AG04450 (cell line): ENCODE measurements around the gene COLEC12. TPM values are rescaled to one million over a fixed set of nuclear protein-coding genes. Genes with fewer than 3 reads are reported as not detected.

Source experiments
- CTCF ChIA-PET: fragments of 300-600, 350-600 bp; formaldehyde crosslinking; extraction: SDS; loops from one replicate; lab custom pipeline; 2022; ENCODE audit warnings: antibody characterized with exemption, inconsistent platforms; lab: Charles Lee
- POLR2A ChIA-PET: fragments of 350-600 bp; formaldehyde crosslinking; extraction: SDS; loops from one replicate; lab custom pipeline; 2021; ENCODE audit warnings: antibody characterized with exemption, inconsistent platforms; lab: Yijun Ruan, JAX
- DNase-seq: peaks from one replicate; pipeline ENCODE4 v3.0.0-alpha.2; 2011; ENCODE audit warnings: low read depth, low spot score
- H3K27ac ChIP-seq: one replicate; pipeline ENCODE4 v1.5.1; 2012; ENCODE audit warnings: low read depth, low read length, control low read depth
- H3K27me3 ChIP-seq: one replicate; pipeline ENCODE4 v1.6.0; 2012; ENCODE audit warnings: low read length; ENCODE audit not compliant: control insufficient read depth, insufficient read depth
- H3K4me3 ChIP-seq: 2 replicates; pipeline ENCODE4 v1.5.1; 2011; ENCODE audit warnings: mild to moderate bottlenecking, low read depth, low read length, control low read depth
- H3K9me3 ChIP-seq: 2 replicates; pipeline ENCODE4 v1.5.1; 2012; ENCODE audit warnings: low read length; ENCODE audit not compliant: control insufficient read depth, insufficient read depth
- polyA plus RNA-seq: library from polyadenylated mRNA; depleted of rRNA; stranded (reverse); fragments of >200 nt; gene quantifications from 2 replicates; pipeline ENCODE4 v1.2.3, GENCODE V29; 2011
- TF ChIP-seq, protein P1 (sequence below): IDR thresholded peaks from 2 replicates; pipeline ENCODE4 v1.5.1; 2011; ENCODE audit warnings: low read depth, low read length, control low read depth, inconsistent platforms

The COLEC12 gene
- polyA plus RNA-seq, 1 experiment = 10.9 TPM

DNA sequence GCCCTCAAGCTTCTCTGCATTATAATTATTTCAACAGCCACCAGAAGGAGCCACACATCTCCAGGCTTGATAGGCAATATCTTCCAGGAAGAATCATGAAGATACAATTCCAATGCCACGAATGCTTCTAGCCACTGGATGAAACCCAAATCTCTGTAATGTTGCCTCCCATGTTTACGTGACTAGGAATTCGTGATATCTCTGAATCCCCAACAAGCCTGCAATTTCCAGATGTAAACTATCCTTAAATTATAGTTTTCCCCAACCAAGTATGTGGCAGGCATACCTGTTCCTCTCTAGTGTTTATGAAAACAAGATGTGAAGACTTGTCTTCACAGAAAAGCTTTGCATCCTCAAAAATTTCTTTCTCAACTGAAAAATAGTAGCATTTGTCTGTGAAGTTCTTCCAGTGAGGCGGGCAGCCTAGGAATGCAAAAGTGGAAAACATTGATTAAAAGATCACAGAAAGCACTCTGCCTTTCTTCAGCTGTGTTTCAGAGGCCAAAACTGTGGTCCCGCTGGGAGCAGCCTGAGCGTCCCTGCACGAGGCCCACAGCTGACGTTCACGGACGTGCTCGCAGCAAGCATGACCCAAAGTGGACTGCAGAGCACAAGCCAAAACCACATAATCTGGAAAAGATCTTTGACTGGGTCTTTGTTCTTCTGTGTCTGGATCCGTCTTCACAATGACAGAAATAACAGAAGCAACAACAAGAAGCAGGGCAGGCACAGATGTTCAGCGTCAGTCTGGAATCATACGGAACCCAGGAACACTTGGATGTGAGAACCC lies 167.6 kb downstream of the COLEC12 start:
- H3K27me3 ChIP-seq = peaks cover 33% of the 10 kb centered on the region
- no peak for DNase-seq
- ChIA-PET CTCF (no interaction called here), POLR2A (no interaction called here)
- TF ChIP-seq, protein P1, sequence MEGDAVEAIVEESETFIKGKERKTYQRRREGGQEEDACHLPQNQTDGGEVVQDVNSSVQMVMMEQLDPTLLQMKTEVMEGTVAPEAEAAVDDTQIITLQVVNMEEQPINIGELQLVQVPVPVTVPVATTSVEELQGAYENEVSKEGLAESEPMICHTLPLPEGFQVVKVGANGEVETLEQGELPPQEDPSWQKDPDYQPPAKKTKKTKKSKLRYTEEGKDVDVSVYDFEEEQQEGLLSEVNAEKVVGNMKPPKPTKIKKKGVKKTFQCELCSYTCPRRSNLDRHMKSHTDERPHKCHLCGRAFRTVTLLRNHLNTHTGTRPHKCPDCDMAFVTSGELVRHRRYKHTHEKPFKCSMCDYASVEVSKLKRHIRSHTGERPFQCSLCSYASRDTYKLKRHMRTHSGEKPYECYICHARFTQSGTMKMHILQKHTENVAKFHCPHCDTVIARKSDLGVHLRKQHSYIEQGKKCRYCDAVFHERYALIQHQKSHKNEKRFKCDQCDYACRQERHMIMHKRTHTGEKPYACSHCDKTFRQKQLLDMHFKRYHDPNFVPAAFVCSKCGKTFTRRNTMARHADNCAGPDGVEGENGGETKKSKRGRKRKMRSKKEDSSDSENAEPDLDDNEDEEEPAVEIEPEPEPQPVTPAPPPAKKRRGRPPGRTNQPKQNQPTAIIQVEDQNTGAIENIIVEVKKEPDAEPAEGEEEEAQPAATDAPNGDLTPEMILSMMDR = no peak
- no peak overlapping the region for H3K27ac ChIP-seq
- no peaks in the 10 kb centered on the region for H3K9me3 ChIP-seq
- H3K4me3 ChIP-seq = no peak overlapping the region

DNA sequence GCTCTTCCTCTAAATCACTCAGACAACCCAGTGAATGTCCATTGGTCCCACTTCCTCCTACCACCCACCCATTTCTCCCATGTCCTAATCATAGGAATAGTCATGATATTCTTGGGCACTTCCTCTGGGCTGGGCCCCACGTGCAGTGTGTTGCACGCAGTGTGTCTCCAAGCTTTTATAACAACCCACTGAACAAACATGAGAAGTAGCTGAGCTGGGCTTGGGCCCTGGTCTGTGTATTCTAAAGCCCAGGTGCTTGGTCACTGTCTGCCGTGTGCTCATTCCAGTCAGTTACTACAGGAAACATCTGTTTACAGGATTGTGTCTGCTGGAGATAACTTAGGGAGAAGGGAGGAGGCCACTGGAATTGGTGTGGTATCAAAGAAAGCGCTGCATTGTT lies 168.5 kb downstream of the COLEC12 start:
- CTCF ChIA-PET = no interaction called here
- POLR2A ChIA-PET = no interaction called here
- Histone ChIP-seq H3K27ac (no peak overlapping the region), H3K27me3 (peaks cover 29% of the 10 kb centered on the region), H3K4me3 (no peak overlapping the region), H3K9me3 (no peaks in the 10 kb centered on the region)
- TF ChIP-seq, protein P1 = no peak
- no peak for DNase-seq

DNA sequence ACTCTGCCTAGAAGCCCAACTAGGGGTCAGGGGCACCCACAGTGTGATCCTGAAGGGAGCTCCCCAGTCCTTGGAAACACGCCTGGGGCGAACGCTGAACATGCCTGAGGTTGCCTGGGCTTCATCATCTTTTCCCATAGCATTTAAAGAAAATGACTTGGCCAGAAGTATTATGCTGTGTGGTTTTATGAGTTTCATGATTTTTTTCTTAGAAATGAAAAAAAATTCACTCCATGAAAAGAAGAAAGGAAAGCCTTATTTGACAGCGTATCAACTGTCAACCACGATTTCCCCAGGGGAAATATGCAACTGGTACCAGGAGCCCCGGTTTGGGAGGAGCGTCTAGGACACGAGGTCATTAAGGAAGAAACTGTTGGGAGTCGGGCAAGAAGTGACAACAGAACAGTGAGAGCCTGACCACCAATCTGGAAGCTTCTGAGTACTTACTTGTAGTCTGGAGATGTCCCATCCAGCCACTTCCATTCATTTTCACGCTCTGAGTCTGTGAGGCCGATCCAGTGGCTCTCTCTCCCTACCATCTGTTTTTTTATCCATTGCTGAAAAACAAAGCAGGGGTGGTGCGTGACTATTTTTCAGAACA lies 169.2 kb downstream of the COLEC12 start:
- Histone ChIP-seq H3K27me3 (peaks cover 27% of the 10 kb centered on the region), H3K4me3 (no peak overlapping the region), H3K27ac (no peak overlapping the region), H3K9me3 (no peaks in the 10 kb centered on the region)
- DNase-seq = no peak
- CTCF ChIA-PET = no interaction called here
- TF ChIP-seq, protein P1 = no peak
- POLR2A ChIA-PET = no interaction called here

DNA sequence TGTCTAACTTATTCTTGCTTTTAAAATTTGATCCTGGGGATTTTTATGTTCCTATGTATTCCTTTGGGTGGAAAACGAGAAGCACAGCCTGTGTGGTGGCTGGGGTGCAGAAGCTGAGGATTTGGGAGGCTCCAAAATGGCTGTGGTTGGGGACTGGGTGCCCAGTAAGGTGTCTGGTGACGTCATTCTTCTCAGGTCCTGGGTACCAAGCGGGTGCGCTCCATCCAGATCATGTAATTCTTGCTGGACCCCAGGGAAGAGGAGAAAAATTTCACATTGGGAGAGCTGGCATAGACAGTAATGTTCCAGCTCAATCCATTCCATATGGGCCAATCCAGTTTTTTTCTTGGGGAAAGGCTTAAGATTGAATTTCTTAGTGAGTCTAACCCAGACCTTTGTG lies 171.6 kb downstream of the COLEC12 start:
- Histone ChIP-seq H3K9me3 (no peaks in the 10 kb centered on the region), H3K4me3 (no peak overlapping the region), H3K27me3 (peaks cover 34% of the 10 kb centered on the region), H3K27ac (no peak overlapping the region)
- CTCF ChIA-PET = no interaction called here
- DNase-seq = no peak
- TF ChIP-seq, protein P1 = no peak
- POLR2A ChIA-PET = no interaction called here

DNA sequence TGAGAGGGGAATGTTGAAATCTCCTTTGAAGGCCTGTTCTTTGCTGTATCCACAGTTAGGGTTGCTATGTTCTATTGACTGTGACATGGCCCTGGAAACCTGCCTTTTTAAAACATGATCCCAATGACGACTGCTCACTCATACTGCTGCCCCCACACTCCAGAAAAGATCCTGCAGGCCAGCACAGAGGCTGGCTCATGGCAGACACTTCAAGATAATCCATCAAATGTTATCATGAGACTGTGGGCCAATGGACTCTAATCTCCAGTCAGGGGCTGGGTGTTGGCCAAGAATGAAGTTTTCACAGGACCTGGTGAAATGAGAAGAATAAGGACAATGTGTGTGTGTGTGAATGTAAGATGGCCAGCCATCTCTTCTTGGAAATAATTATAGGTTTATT lies 173.7 kb downstream of the COLEC12 start:
- Histone ChIP-seq H3K27ac (no peak overlapping the region), H3K4me3 (no peak overlapping the region), H3K9me3 (no peaks in the 10 kb centered on the region), H3K27me3 (peaks cover 33% of the 10 kb centered on the region)
- TF ChIP-seq, protein P1 = no peak
- DNase-seq = no peak
- POLR2A ChIA-PET = no interaction called here
- CTCF ChIA-PET = no interaction called here
